Astrocyte (in vitro differentiated cells and primary cell): ENCODE results near the gene ROMO1. TPM values are rescaled to one million over a fixed set of nuclear protein-coding genes. Genes with fewer than 3 reads are reported as not detected.
A peak's percentile ranks its signal among the peaks of the same experiment; 100 is the strongest.

Source experiments
- DNase-seq: peaks from one replicate; pipeline ENCODE4 v3.0.0-alpha.2; 2010; ENCODE audit warnings: low read depth
- FAIRE-seq: peaks from 2 replicates; lab custom pipeline; 2011; peaks lifted over from hg19 to GRCh38; lab: Jason Lieb, UNC
- H2AFZ ChIP-seq: 2 replicates; pipeline ENCODE4 v1.6.0; 2012; ENCODE audit warnings: low read depth, low read length, inconsistent platforms
- H3K27ac ChIP-seq: 2 replicates; pipeline ENCODE4 v1.5.1; 2011; ENCODE audit warnings: low read depth, low read length, inconsistent platforms
- H3K27me3 ChIP-seq: 2 replicates; pipeline ENCODE4 v1.6.0; 2011; ENCODE audit warnings: low read length, inconsistent platforms; ENCODE audit not compliant: insufficient read depth
- H3K36me3 ChIP-seq: 2 replicates; pipeline ENCODE4 v1.5.1; 2011; ENCODE audit warnings: low read length, inconsistent platforms; ENCODE audit not compliant: insufficient read depth
- H3K4me1 ChIP-seq: 2 replicates; pipeline ENCODE4 v1.5.1; 2011; ENCODE audit warnings: low read length, inconsistent platforms; ENCODE audit not compliant: insufficient read depth
- H3K4me2 ChIP-seq: 2 replicates; pipeline ENCODE4 v1.6.0; 2012; ENCODE audit warnings: low read length, inconsistent platforms
- H3K4me3 ChIP-seq: 2 replicates; pipeline ENCODE4 v1.5.1; 2011; ENCODE audit warnings: low read depth, mild to moderate bottlenecking, low read length, inconsistent platforms; ENCODE audit not compliant: insufficient read depth
- H3K79me2 ChIP-seq: 2 replicates; pipeline ENCODE4 v1.6.0; 2012; ENCODE audit warnings: mild to moderate bottlenecking, low read length, inconsistent platforms; ENCODE audit not compliant: insufficient read depth
- H3K9ac ChIP-seq: 2 replicates; pipeline ENCODE4 v1.6.0; 2012; ENCODE audit warnings: mild to moderate bottlenecking, low read length, inconsistent platforms
- H3K9me3 ChIP-seq: 2 replicates; pipeline ENCODE4 v1.5.1; 2012; ENCODE audit warnings: low read depth, mild to moderate bottlenecking, low read length, inconsistent platforms; ENCODE audit not compliant: insufficient read depth
- H4K20me1 ChIP-seq: 2 replicates; pipeline ENCODE4 v1.6.0; 2012; ENCODE audit warnings: low read length, inconsistent platforms; ENCODE audit not compliant: insufficient read depth
- H3K27ac Mint-ChIP-seq: one replicate; pipeline ENCODE4 v1.8.0; 2021; ENCODE audit warnings: mild to moderate bottlenecking, mixed read lengths; ENCODE audit not compliant: unreplicated experiment
- H3K27me3 Mint-ChIP-seq: one replicate; pipeline ENCODE4 v1.8.0; 2021; ENCODE audit warnings: low read depth, mixed read lengths; ENCODE audit not compliant: unreplicated experiment
- H3K36me3 Mint-ChIP-seq: one replicate; pipeline ENCODE4 v1.8.0; 2021; ENCODE audit warnings: low read depth, mixed read lengths; ENCODE audit not compliant: unreplicated experiment
- H3K4me1 Mint-ChIP-seq: one replicate; pipeline ENCODE4 v1.8.0; 2021; ENCODE audit warnings: low read depth, mixed read lengths; ENCODE audit not compliant: unreplicated experiment
- H3K4me3 Mint-ChIP-seq: one replicate; pipeline ENCODE4 v1.8.0; 2021; ENCODE audit warnings: mild to moderate bottlenecking, moderate library complexity, mixed read lengths; ENCODE audit not compliant: unreplicated experiment
- H3K9me3 Mint-ChIP-seq: one replicate; pipeline ENCODE4 v1.8.0; 2021; ENCODE audit warnings: mild to moderate bottlenecking, mixed read lengths; ENCODE audit not compliant: unreplicated experiment
- EZH2 ChIP-seq: IDR thresholded peaks from 2 replicates; pipeline ENCODE4 v1.6.1; 2012; ENCODE audit warnings: mild to moderate bottlenecking, low read length, inconsistent platforms; ENCODE audit not compliant: insufficient read depth
- total RNA-seq: library from RNA; stranded (reverse); gene quantifications from 2 replicates; pipeline ENCODE4 v1.2.1, GENCODE V29; 2021
- TF ChIP-seq, protein P1 (sequence below): IDR thresholded peaks from 2 replicates; pipeline ENCODE4 v1.5.1; 2011; ENCODE audit warnings: low read depth, mild to moderate bottlenecking, inconsistent platforms, low read length, moderate library complexity; ENCODE audit not compliant: insufficient read depth

ROMO1 gene
- total RNA-seq, 1 donor from 2014 or later = 201 TPM

GRCh38 chr20:35731469-35731788, 32.2 kb downstream of the ROMO1 start:
- Histone ChIP-seq H3K4me2 (peak overlapping the region; percentile 14), H2AFZ (no peak overlapping the region), H3K27me3 (no peaks in the 10 kb centered on the region), H3K9me3 (no peaks in the 10 kb centered on the region), H3K9ac (no peak overlapping the region), H4K20me1 (peaks cover 96% of the 10 kb centered on the region), H3K36me3 (peaks cover 92% of the 10 kb centered on the region), H3K79me2 (peaks cover 97% of the 10 kb centered on the region), H3K4me1 (peaks cover 10% of the 10 kb centered on the region), H3K4me3 (no peak overlapping the region), H3K27ac (no peak overlapping the region)
- Mint-ChIP-seq H3K9me3 (no peaks in the 10 kb centered on the region), H3K4me1 (peaks cover 24% of the 10 kb centered on the region), H3K27ac (no peak overlapping the region), H3K4me3 (no peak overlapping the region), H3K27me3 (no peaks in the 10 kb centered on the region), H3K36me3 (peaks cover 21% of the 10 kb centered on the region)
- DNase-seq (no peak), FAIRE-seq (no peak)
- no peak for TF ChIP-seq EZH2
- TF ChIP-seq, protein P1, sequence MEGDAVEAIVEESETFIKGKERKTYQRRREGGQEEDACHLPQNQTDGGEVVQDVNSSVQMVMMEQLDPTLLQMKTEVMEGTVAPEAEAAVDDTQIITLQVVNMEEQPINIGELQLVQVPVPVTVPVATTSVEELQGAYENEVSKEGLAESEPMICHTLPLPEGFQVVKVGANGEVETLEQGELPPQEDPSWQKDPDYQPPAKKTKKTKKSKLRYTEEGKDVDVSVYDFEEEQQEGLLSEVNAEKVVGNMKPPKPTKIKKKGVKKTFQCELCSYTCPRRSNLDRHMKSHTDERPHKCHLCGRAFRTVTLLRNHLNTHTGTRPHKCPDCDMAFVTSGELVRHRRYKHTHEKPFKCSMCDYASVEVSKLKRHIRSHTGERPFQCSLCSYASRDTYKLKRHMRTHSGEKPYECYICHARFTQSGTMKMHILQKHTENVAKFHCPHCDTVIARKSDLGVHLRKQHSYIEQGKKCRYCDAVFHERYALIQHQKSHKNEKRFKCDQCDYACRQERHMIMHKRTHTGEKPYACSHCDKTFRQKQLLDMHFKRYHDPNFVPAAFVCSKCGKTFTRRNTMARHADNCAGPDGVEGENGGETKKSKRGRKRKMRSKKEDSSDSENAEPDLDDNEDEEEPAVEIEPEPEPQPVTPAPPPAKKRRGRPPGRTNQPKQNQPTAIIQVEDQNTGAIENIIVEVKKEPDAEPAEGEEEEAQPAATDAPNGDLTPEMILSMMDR = no peak

- Mint-ChIP-seq H3K9me3 (no peaks in the 10 kb centered on the region), H3K36me3 (peaks cover 20% of the 10 kb centered on the region), H3K4me3 (peak overlapping the region; percentile 41), H3K27ac (no peak overlapping the region), H3K4me1 (peaks cover 24% of the 10 kb centered on the region), H3K27me3 (no peaks in the 10 kb centered on the region)
- DNase-seq = no peak
- TF ChIP-seq, protein P1 = no peak
- no peak for TF ChIP-seq EZH2
- H3K4me1 ChIP-seq = peaks cover 10% of the 10 kb centered on the region
- peaks cover 96% of the 10 kb centered on the region for H4K20me1 ChIP-seq
- H3K4me3 ChIP-seq = no peak overlapping the region
- H3K9me3 ChIP-seq = no peaks in the 10 kb centered on the region
- no peak overlapping the region for H3K27ac ChIP-seq
- FAIRE-seq = no peak
- no peak overlapping the region for H3K9ac ChIP-seq
- peaks cover 97% of the 10 kb centered on the region for H3K79me2 ChIP-seq
- H3K36me3 ChIP-seq = peaks cover 87% of the 10 kb centered on the region
- no peak overlapping the region for H2AFZ ChIP-seq
- H3K27me3 ChIP-seq = no peaks in the 10 kb centered on the region
- peak overlapping the region; percentile 14 for H3K4me2 ChIP-seq
Observed at GRCh38 chr20:35731862-35732643, 32.8 kb downstream of the ROMO1 start.

GRCh38 chr20:35732644-35732982, 33.4 kb downstream of the ROMO1 start:
- H3K36me3 Mint-ChIP-seq = peaks cover 20% of the 10 kb centered on the region

More at GRCh38 chr20:35732644-35732982, 33.4 kb downstream of the ROMO1 start:
- no peaks in the 10 kb centered on the region for H3K27me3 Mint-ChIP-seq
- no peaks in the 10 kb centered on the region for H3K9me3 Mint-ChIP-seq
- peaks cover 84% of the 10 kb centered on the region for H3K36me3 ChIP-seq
- H3K4me3 Mint-ChIP-seq = peak overlapping the region; percentile 41
- TF ChIP-seq EZH2 = no peak
- TF ChIP-seq, protein P1 = no peak
- H3K79me2 ChIP-seq = peaks cover 99% of the 10 kb centered on the region
- FAIRE-seq = no peak
- no peak overlapping the region for H3K27ac Mint-ChIP-seq
- no peak overlapping the region for H3K4me2 ChIP-seq
- H3K4me1 Mint-ChIP-seq = peaks cover 24% of the 10 kb centered on the region
- no peak overlapping the region for H3K9ac ChIP-seq
- H4K20me1 ChIP-seq = peaks cover 99% of the 10 kb centered on the region
- H3K4me3 ChIP-seq = no peak overlapping the region
- no peak overlapping the region for H2AFZ ChIP-seq
- no peaks in the 10 kb centered on the region for H3K9me3 ChIP-seq
- H3K4me1 ChIP-seq = peaks cover 10% of the 10 kb centered on the region
- H3K27ac ChIP-seq = no peak overlapping the region
- no peak for DNase-seq
- H3K27me3 ChIP-seq = no peaks in the 10 kb centered on the region
